ENCODE measurements around the gene PDYN.

DNA sequence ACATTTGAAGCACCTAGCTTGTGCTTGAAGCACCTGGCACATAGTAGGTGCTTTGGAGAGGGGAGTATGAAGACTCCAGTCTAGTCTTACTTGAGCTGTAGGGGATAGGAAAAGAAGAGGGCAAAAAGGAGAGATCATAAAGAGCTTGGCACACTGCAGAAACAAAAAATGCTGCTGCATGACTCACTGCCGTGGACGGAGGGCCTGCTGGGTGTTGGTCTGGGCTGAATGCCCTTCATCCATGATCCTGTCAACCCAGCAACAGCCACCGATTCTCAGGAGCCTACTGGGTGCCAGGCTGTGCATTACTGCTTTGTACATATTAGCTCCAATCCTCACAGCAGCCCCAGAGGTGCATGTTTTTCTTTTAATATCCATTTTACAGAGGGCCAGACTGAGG lies 6.0 kb downstream of the PDYN start:
- TF ChIP-seq, protein P1, sequence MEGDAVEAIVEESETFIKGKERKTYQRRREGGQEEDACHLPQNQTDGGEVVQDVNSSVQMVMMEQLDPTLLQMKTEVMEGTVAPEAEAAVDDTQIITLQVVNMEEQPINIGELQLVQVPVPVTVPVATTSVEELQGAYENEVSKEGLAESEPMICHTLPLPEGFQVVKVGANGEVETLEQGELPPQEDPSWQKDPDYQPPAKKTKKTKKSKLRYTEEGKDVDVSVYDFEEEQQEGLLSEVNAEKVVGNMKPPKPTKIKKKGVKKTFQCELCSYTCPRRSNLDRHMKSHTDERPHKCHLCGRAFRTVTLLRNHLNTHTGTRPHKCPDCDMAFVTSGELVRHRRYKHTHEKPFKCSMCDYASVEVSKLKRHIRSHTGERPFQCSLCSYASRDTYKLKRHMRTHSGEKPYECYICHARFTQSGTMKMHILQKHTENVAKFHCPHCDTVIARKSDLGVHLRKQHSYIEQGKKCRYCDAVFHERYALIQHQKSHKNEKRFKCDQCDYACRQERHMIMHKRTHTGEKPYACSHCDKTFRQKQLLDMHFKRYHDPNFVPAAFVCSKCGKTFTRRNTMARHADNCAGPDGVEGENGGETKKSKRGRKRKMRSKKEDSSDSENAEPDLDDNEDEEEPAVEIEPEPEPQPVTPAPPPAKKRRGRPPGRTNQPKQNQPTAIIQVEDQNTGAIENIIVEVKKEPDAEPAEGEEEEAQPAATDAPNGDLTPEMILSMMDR (IDR thresholded peaks at IDR 0.05; ENCODE audit: insufficient read depth, low read length, poor library complexity, severe bottlenecking): no peak
- no peak for TF ChIP-seq EZH2phosphoT487 (conservative IDR thresholded peaks at IDR 0.05; ENCODE audit: low read length)

Measured in SU-DHL-6 (cell line).